ENCODE results near the gene CACNB1.
"Not testable (repeated sequence)": the region's sequence is repeated elsewhere in the genome, so short reads cannot be mapped to it uniquely, and the experiment has no call there.

The CACNB1 gene

DNA sequence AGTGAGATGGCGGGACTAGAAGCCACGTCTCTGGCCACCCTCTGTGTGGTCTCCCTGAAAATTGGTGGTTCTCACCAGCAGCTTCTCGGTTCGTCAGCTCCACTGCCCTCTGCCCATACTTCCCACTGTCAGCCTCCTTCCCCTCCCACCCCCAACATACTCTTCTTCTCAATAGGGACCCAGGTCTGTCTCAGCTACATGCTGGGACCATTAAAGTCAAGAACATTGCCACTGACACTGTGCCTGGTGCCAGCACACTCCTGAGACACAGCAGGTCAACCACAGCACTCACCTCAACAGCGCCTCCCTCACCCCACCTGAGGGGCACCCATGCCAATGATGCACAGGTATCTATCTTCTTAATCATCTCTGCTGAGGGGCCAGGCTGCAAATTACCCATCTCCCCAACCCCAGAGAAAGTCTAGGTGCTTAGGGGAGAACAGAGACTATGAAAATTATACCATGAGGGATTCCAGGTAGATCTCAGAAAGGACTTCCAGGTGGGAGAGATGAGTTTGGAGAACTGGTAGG is 47.3 kb downstream of the CACNB1 start:
- no peak for DNase-seq

DNA sequence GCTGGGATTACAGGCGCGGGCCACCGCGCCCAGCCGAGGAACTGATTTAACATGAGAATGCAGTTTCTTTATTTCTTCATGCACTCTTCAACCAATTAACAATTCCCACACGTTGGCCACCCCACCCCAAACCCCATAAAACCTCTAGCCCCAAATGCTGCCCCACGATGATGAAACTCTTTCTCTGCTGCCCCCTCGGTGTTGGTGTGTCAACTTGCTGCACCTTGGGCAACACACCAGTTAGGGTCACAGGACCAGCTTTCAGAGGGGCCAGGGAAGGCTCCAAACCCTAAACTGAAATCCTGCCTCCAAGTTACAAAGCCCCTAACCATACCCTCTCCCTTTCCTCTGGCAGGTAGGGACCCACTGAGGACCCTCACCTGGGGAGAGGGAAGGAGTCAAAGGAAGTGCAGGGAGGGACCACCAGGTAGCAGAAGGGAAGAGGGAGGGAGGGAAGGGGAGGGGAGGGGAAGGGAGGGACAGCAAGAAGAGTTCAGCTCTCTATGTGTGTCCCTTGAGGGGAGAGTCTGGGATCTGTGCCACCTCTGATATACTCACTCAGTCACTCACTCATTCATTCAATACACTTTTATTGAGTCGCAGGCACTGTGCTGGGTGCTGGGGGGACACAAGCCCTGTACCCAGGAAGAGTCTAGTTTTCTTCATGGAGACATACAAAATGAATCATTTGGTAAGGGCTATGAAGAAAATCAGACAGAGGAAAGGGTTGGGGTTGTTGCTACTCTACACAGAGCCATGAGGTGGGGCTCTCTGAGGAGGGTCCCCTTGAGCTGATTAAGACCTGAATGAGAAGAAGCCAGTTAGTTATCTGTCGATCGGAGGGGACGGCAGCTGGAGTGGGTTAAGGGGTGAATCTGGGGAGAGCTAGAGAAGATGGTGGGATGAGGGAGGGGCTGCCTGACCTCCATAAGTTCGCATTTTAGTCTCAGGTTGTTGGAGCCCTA is 50.0 kb downstream of the CACNB1 start:
- DNase-seq = no peak

DNA sequence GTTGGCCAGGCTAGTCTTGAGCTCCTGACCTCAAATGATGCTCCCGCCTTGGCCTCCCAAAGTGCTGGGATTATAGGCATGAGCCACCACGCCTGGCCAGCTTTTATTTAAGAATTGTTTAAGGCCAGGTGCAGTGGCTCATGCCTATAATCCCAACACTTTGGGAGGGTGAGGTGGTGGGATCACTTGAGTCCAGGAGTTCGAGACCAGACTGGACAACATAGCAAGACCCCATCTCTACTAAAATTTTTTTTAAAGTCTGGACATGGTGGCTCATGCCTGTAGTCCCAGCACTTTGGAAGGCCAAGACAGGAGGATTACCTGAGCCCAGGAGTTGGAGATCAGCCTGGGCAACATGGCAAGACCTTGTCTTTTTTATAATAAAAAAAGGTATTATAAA is 51.2 kb downstream of the CACNB1 start:
- no peak for DNase-seq

DNA sequence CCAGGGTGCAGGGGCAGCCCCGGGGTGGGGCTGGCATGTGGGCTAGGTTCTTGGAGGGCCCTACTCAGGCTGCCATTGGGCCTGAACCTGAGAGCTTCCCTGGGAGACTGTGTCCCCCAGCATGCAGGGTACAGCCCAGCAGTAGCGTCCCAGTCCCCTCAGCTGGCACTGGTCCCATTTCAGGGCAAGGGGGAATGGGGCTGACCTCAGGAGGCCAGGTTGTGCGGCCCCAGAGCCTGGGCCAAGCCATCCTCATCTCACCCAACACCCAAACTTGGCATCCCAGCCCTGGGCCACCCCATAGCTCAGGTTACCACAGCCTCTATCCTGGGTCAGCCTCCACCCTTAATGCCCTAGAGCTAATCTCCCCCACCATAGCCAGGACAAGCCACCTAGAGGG is 52.3 kb downstream of the CACNB1 start:
- DNase-seq = no peak

DNA sequence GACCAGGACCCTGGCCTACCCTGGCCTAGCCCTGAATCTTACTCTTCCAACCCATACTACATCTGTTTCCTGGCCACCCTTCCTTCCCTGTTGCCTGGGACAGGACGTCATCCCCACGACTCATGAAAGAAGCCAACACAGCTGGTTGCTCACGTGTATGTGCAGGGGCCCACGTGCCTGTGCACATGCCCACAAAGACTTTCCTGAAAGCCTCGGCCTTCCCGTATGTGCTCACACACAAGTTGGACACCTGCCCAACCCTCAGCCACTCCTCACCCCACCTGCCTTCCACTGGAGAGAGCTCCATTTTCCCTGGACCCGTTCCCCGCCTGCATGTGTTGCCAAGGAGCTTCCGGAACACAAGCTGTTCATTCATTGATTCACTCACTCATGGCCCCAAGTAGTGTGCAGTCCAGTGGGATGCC is 53.0 kb downstream of the CACNB1 start:
- no peak for DNase-seq

DNA sequence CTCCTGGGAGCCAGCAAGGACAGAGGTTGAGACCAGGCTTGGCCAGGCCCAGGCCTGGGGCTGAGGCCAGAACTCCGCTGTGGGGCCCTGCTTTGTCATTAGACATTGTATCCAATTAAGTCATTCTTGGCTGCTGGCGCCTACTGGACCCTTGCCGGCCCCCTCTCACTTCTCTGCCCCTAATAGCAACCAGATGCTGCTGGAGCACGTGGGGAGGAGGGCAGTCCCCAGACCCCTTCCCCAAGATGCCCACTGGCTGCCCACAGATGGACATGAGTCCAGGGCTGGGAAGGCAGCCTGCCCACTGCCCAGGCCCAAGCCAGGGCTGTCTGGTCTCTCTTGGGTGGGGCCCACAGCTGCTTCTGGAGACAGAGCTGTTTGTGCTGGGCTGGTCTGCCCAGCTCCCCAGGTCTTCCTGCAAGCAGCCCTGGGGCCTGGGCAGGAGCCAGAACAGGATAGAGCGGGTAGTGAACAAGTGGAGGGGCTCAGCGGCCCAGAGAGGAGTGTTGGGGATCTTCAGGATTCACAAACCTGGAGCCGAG is 53.8 kb downstream of the CACNB1 start:
- DNase-seq = no peak

DNA sequence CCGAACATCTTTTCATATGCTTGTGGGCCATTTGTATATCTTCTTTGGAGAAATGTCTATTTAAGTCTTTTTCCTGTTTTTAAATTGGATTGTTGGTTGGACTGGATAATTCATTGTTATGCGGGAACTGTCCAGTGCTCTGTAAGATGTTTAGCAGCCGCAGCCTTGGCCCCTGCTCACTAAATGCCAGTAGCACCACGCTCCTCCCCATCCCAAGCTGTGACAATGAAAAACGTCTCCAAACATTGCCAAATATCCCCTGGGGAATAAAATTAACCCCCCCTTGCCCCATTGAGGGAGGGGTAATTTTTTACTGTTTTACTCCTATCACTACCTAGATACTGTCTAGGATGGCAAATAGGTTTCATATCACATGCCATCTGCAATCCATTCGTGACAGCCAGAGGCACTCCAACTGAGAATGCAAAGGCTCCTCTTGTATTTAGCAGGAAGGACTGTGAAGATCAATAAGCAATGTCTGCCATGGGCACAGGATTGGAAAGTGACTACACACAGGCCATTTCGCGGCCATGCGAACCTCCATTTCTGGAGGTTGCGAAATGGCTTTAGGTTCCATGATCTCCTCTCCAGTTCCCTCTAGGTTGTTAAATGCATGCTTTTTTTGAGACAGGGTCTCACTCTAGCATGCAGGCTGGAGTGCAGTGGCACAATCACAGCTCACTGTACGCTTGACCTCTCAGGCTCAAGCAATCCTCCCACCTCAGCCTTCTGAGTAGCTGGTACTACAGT is 55.4 kb downstream of the CACNB1 start:
- no peak for DNase-seq

DNA sequence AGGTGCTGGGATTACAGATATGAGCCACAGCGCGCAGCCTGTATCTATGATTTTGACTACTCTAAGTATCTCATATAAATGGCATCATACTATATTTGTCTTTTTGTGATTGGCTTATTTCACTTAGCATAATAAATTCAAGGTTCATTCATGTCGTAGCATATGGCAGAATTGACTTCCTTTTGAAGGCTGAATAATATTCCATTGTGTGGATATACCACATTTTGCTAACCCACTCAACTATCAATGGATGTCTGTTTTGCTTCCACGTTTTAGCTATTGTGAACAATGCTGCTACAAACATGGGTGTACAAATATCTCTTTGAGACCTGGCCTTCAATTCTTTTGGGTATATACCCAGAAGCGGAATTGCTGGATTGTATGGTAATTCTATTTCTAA is 56.2 kb downstream of the CACNB1 start:
- DNase-seq = no peak

DNA sequence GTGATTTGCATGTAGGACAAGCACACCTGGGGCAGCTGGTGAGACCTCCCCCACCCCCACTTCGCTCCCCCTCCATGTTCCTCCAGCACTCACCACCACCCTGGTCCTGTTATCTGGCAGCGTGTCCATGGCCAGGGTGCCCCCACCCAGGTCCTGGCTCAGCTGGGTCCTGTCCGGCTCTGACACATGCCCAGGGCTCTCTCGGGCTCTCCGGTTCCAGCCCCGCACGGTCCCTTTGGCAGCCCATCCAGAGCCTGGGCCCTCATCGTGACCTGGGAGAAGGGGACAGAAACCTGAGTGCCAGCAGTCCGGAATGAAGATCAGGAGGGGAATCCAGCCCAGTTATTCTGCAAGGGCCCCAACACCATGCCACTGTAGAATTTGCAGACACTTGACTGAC is 57.9 kb downstream of the CACNB1 start:
- no peak for DNase-seq

DNA sequence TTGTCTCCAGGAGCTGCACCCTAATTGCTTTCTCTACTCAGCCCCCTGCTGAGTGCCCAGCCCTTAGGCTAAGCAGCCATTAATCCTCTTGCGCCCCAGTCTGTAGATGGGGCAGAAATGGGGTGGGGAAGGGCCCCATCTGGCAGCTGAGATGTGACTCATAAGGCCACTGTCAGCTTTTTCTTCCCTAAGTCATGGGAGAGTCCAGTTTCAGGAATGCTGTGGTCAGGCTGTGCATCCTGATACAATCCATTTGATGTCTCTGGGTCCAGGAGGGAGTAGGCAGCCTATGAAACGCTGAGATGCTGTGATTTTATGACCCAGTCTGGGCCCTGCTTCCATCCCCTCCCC is 58.3 kb downstream of the CACNB1 start:
- DNase-seq = no peak

DNA sequence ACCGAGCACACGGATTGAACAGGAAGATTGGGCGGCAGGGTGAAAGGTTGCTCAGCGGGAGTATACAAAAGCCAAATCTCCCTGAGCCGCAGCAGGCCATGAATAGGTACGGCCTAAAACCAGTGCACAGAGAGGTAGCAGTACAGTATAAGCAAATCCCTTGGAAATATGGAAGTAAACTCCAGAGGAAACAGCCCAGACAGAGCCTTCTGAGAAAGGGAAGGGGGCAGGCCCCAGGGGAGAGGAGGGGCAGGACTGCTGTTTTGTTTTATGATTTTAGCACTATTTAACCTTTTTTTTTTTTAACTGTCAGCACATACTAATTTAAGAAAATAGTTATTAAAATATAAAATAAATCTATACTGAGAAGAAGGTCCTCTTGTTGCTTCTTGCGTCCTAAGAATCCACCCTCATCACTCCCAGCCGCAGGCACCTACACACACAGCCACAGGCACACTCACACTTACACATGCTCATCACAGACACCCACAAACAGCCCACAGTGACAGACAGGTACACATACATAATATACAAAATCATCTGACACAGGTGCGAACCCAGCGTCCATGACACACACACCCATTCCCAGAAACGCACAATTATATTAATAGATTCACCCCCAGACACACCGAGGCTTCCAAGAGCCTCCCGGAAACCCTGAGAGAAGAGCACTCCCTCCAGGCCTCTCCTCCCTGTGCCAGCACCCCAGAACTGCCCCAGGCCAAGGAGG is 58.9 kb downstream of the CACNB1 start:
- DNase-seq = no peak

DNA sequence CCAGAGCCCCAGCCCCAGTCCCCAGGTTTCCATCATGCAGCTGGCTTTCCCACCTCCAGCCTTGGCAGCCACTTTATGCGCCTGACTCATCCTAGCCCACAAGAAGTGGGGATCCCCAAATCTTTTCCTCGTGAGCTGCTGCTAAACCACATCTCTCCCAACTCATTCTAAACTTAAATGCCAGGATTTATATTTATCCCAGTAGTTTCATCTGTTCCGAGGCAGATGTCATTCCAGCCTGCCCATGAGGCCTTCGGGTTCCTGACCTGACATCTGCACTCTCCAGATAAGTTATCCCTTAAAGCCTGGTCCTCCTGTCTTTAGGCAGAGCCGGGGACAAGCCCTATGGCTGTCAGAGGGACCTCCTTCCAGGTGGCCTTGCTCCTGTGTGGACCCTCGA is 62.6 kb downstream of the CACNB1 start:
- DNase-seq = no peak

DNA sequence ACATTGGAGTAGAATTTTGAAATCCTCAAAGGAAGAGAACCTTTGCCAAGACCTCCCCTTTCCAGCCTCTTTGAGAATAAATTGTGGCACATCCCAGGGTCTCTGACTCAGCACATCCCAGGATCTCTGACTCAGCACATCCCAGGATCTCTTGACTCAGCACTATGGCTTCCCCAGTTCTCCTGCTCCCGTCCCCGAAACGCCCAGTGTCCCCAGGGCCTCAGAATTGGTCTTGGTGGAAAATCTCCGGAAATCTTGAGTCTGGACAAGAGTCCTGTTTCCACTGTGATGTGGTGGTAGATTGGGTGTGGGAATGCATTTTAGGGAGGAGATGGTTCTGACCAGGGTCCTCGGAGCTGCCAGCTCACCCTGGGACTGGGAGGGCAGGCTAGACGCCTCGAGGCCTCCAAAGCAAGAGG is 65.3 kb downstream of the CACNB1 start:
- DNase-seq = no peak

DNA sequence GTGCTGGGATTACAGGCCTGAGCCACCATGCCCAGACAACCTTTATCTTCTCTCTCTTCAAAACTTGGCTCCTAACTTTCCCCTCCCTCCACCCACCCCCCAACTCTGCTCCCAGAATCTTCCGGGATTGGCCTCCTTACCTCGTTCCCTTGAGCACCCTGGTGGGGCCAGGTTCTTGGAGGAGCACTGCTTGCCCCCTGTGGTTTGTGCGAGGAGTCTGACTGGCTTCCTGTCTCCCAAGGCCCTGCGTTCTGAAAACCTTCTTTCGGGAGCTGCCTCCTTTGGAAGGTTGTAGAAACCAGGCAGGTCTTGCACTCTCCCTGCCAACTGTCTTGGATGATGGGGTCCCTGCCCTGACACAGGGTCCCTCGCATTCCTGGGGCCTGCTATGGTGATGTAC is 65.9 kb downstream of the CACNB1 start:
- DNase-seq = no peak

DNA sequence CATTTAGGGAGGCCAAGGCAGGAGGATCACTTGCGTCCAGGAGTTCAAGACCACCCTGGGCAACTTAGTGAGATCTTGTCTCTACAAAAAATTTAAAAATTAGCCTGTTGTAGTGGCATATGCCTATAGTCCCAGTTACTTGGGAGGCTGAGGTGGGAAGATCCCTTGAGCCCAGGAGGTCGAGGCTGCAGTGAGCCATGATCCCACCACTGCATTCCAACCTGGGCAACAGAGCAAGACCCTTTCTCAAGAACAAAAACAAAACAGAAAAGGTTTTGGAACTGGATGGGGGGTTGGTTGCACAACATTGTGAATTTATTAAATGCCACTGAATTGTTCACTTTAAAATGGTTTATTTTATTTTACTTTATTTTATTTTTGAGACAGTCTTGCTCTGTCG is 67.3 kb downstream of the CACNB1 start:
- DNase-seq = no peak

DNA sequence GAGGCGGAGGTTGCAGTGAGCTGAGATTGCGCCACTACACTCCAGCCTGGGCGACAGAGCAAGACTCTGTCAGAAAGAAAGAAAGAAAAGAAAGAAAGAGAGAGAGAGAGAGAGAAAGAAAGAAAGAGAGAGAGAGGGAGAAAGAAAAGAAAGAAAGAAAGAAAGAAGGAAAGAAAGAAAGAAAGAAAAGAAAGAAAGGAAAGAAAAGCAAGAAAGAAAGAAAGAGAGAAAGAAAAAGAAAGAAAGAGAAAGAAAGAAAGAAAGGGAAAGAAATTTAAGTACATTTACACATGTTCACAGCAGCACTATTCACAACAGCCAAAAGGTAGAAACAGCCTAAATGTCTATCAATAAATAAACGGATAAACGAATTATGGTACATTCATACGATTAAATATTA is 67.9 kb downstream of the CACNB1 start:
- not testable (repeated sequence) for DNase-seq

DNA sequence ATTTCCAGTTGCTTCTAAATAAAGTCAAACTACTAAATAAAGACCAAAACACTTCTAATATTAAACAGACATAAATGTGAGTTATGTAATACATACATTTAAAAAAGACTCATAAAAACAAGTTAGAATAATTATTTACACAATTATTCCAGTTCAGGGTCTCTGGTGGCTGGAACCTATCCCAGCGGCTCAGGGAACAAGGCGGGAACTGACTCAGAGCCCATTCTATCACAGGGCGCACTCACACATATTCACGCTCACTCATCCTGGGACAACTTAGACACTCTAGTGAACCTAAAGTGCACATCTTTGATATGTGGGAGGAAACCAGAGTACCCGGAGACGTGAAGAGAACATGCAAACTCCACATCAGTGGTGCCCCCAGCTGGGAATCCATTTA is 71.0 kb downstream of the CACNB1 start:
- no peak for DNase-seq

DNA sequence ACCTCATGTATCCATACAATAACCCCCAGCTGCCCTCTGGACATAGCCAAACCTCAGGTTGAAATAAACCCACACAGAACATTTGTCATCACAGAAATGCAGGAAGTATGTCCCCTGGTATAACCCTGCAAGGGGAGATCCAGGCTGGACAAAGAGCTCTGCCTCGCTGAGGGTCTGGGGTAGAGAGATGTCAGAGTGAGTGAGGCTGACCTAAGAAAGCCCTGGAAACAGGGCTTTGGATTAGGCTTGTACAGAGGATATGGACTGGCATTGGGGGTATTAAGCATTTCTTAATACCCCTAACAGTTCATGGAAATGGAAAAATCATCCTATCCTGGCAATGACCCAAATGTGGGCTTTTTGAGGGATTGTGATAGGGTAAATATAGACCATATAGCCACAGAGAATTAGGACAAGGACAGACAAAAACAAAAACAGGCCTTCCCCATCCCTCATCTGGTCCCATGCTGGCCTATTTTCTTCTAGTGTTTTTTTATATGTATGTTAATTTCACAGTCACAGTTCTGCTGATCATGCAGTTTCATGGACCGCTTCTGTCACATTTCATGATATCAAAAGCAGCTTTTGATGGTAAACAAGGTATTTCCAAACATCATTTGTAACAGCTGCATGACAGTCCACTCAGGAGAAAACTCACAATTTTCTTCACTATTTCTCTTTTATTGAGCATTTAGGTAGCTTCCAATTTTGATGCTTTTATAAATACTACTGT is 72.2 kb downstream of the CACNB1 start:
- DNase-seq = no peak

DNA sequence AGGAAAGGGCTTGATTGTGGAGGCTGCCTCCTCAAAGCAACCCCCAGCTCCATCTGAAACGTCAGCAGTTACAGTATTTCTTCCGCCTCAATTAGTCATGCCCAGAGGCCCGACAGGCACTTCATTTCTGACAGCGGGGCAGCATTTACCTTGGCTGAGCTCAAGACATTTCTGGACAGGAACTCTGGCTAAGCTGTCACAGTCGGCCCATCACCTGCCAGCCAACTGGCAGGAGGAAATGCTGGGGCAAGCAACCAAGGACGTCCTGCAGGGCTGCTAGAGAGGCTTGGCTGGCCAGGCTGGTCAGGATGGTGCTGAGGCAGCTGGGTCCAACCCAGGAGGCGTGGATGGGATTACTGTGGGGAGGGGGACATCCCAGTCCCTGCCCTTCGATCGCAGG is 73.8 kb downstream of the CACNB1 start:
- DNase-seq = no peak
